Measurements from ENCODE around the gene MORN2. TPM values are rescaled to one million over a fixed set of nuclear protein-coding genes. Genes with fewer than 3 reads are reported as not detected.

MORN2 gene
- total RNA-seq, 4 donors from 2014 or later = 2.5 to 25.6 (median 6.2) TPM

DNA sequence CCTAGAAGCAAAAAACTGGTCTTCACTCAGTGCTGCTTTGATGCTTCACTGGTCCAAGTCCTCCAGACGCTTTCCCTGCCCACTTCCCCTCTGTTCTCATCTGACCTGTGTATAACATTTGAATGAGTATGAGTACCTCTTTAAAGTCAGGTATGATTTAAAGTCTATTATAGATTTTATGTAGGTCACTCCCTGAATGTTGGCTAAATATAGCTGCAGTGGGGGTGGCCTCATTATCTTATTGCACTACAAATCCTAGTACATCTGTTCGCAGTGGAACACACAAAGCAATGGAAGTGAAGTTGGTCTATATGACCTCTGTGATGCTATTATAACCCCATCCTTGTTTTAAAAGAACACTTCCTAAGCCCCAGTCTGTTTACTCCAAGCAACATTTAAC lies 47.1 kb downstream of the MORN2 start:
- Histone ChIP-seq H3K4me1 (no peaks in the 10 kb centered on the region), H3K4me3 (no peak overlapping the region), H3K9me3 (no peaks in the 10 kb centered on the region), H3K27me3 (no peaks in the 10 kb centered on the region), H3K36me3 (no peaks in the 10 kb centered on the region), H3K27ac (no peak overlapping the region)
- TF ChIP-seq POLR2A (IDR thresholded peaks at IDR 0.05) = no peak
- TF ChIP-seq, protein P1, sequence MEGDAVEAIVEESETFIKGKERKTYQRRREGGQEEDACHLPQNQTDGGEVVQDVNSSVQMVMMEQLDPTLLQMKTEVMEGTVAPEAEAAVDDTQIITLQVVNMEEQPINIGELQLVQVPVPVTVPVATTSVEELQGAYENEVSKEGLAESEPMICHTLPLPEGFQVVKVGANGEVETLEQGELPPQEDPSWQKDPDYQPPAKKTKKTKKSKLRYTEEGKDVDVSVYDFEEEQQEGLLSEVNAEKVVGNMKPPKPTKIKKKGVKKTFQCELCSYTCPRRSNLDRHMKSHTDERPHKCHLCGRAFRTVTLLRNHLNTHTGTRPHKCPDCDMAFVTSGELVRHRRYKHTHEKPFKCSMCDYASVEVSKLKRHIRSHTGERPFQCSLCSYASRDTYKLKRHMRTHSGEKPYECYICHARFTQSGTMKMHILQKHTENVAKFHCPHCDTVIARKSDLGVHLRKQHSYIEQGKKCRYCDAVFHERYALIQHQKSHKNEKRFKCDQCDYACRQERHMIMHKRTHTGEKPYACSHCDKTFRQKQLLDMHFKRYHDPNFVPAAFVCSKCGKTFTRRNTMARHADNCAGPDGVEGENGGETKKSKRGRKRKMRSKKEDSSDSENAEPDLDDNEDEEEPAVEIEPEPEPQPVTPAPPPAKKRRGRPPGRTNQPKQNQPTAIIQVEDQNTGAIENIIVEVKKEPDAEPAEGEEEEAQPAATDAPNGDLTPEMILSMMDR (IDR thresholded peaks at IDR 0.05) = no peak
- no peak for DNase-seq

DNA sequence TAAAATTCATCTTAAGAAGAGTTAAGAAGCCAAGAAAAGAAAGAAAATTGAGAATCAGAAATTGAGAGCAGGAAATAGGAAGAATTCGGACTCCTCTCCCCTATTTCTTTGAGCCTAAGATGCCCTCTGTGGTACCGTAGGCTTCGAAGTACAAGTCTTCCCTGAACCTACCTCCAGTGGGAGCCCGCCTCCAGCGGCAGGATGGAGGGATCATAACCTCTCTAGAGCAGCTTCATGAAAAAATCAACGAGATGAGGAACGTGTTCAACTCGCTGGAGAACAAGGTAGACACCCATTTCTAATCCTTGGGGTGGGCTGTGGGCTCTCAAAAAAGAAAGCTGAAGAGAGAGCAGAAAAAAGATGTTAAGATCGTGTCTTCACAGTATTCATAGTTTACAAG lies 50.2 kb downstream of the MORN2 start:
- no peak for TF ChIP-seq POLR2A (IDR thresholded peaks at IDR 0.05)
- TF ChIP-seq, protein P1 (IDR thresholded peaks at IDR 0.05) = no peak
- H3K27me3 ChIP-seq = no peaks in the 10 kb centered on the region
- H3K36me3 ChIP-seq = no peaks in the 10 kb centered on the region
- no peaks in the 10 kb centered on the region for H3K4me1 ChIP-seq
- no peak for DNase-seq
- no peak overlapping the region for H3K27ac ChIP-seq
- no peaks in the 10 kb centered on the region for H3K9me3 ChIP-seq
- H3K4me3 ChIP-seq = no peak overlapping the region

DNA sequence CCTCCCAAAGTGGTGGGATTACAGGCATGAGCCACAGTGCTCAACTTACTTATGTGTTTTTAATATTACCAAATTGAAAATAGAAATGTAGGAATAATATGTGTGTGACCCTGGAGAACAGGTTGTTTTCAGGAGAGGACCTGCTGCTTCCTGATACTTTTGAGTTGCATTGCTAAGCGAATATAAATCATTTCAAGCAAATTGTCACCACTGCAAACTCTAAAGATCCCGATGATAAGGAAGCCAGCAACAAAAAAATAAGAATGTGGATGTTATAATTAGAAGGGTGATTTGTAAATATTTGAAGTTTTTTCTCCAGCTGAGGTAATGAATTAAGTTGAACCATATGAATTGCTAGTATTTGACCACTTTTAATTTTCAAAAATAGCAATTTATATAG lies 54.8 kb downstream of the MORN2 start:
- Histone ChIP-seq H3K36me3 (no peaks in the 10 kb centered on the region), H3K27ac (no peak overlapping the region), H3K27me3 (no peaks in the 10 kb centered on the region), H3K4me1 (no peaks in the 10 kb centered on the region), H3K9me3 (no peaks in the 10 kb centered on the region), H3K4me3 (no peak overlapping the region)
- DNase-seq = no peak
- TF ChIP-seq, protein P1 (IDR thresholded peaks at IDR 0.05) = no peak
- no peak for TF ChIP-seq POLR2A (IDR thresholded peaks at IDR 0.05)

Small RNAs within 50 kb of the gene (small RNA-seq; reads per million reads assigned to genes)
- 0 reads per million in 2 donors for gene RNU6-851P

Other genes starting within 250 kb of the MORN2 start
- gene GALM, start 209.9 kb upstream of the MORN2 start, total RNA-seq = 100 to 1,000 TPM in 1 of 4 donors, 10 to 100 TPM in 3; 68.1 to 118 (median 86.0) TPM
- 100 to 1,000 TPM in 3 of 4 donors, 10 to 100 TPM in 1; 93.3 to 295 (median 139) TPM for gene SRSF7, start 124.6 kb upstream of the MORN2 start, total RNA-seq
- gene GEMIN6, start 97.8 kb upstream of the MORN2 start, total RNA-seq = 10 to 100 TPM in 1 of 4 donors, 1 to 10 TPM in 3; 3.9 to 12.4 (median 6.8) TPM
- gene DHX57, start within 50 bp of the MORN2 start, total RNA-seq = 10 to 100 TPM in 1 of 4 donors, 1 to 10 TPM in 3; 4.5 to 69.3 (median 7.3) TPM
- 1 to 10 TPM in 1 of 4 donors, under 1 TPM in 2, not detected in 1; 0.18 to 1.3 (median 0.28) TPM for gene ARHGEF33, start 13.9 kb downstream of the MORN2 start, total RNA-seq
- gene SOS1, start 245.1 kb downstream of the MORN2 start, total RNA-seq = 10 to 100 TPM; 38.7 to 49.1 (median 40.8) TPM

All from Peyer's patch (tissue), 4 donors.